ENCODE results near the gene NFATC1.

GRCh38 chr18:79400591-79401381 lies 5.1 kb downstream of the NFATC1 start:
- TF ChIP-seq, protein P1, sequence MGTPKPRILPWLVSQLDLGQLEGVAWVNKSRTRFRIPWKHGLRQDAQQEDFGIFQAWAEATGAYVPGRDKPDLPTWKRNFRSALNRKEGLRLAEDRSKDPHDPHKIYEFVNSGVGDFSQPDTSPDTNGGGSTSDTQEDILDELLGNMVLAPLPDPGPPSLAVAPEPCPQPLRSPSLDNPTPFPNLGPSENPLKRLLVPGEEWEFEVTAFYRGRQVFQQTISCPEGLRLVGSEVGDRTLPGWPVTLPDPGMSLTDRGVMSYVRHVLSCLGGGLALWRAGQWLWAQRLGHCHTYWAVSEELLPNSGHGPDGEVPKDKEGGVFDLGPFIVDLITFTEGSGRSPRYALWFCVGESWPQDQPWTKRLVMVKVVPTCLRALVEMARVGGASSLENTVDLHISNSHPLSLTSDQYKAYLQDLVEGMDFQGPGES (IDR thresholded peaks at IDR 0.05; ENCODE audit: low read depth, low read length) = no peak
- TF ChIP-seq EP300 (IDR thresholded peaks at IDR 0.05; ENCODE audit: borderline replicate concordance in 1 of 2, low read depth in 1 of 2, low read length in 1 of 2) = no peak
- TF ChIP-seq, protein P2, sequence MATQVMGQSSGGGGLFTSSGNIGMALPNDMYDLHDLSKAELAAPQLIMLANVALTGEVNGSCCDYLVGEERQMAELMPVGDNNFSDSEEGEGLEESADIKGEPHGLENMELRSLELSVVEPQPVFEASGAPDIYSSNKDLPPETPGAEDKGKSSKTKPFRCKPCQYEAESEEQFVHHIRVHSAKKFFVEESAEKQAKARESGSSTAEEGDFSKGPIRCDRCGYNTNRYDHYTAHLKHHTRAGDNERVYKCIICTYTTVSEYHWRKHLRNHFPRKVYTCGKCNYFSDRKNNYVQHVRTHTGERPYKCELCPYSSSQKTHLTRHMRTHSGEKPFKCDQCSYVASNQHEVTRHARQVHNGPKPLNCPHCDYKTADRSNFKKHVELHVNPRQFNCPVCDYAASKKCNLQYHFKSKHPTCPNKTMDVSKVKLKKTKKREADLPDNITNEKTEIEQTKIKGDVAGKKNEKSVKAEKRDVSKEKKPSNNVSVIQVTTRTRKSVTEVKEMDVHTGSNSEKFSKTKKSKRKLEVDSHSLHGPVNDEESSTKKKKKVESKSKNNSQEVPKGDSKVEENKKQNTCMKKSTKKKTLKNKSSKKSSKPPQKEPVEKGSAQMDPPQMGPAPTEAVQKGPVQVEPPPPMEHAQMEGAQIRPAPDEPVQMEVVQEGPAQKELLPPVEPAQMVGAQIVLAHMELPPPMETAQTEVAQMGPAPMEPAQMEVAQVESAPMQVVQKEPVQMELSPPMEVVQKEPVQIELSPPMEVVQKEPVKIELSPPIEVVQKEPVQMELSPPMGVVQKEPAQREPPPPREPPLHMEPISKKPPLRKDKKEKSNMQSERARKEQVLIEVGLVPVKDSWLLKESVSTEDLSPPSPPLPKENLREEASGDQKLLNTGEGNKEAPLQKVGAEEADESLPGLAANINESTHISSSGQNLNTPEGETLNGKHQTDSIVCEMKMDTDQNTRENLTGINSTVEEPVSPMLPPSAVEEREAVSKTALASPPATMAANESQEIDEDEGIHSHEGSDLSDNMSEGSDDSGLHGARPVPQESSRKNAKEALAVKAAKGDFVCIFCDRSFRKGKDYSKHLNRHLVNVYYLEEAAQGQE (IDR thresholded peaks at IDR 0.05; ENCODE audit: low read depth, low read length) = no peak
- no peak for TF ChIP-seq CTCF (IDR thresholded peaks at IDR 0.05)
- TF ChIP-seq, protein P3, sequence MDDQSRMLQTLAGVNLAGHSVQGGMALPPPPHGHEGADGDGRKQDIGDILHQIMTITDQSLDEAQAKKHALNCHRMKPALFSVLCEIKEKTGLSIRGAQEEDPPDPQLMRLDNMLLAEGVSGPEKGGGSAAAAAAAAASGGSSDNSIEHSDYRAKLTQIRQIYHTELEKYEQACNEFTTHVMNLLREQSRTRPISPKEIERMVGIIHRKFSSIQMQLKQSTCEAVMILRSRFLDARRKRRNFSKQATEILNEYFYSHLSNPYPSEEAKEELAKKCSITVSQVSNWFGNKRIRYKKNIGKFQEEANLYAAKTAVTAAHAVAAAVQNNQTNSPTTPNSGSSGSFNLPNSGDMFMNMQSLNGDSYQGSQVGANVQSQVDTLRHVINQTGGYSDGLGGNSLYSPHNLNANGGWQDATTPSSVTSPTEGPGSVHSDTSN (IDR thresholded peaks at IDR 0.05) = no peak
- TF ChIP-seq SIN3A (IDR thresholded peaks at IDR 0.05; ENCODE audit: borderline replicate concordance, low read depth, low read length) = no peak
